GM12878 (cell line): ENCODE results near the gene CLDN34. TPM values are rescaled to one million over a fixed set of nuclear protein-coding genes. Genes with fewer than 3 reads are reported as not detected.

Source experiments
- BHLHE40 ChIP-seq, 2 experiments: fragments of 450-650 bp in 1 of 2; IDR thresholded peaks; 2 replicates each; pipeline ENCODE4 v1.6.1; 2011 to 2017; ENCODE audit warnings: low read depth in 2 of 2, borderline replicate concordance in 1 of 2, improper control_type of control experiment in 1 of 2, low read length in 1 of 2, mild to moderate bottlenecking in 1 of 2
- CBX5 ChIP-seq: sonication (generic); IDR thresholded peaks from 2 replicates; pipeline ENCODE4 v1.6.1; 2016; ENCODE audit warnings: low read depth, moderate library complexity, mild to moderate bottlenecking, inconsistent platforms
- ETV6 ChIP-seq, 2 experiments: fragments of 450-650 bp in 1 of 2; IDR thresholded peaks in 1 of 2; conservative IDR thresholded peaks in 1 of 2; 2 replicates each; pipeline ENCODE4 v1.6.1; 2014; ENCODE audit warnings: antibody characterized with exemption in 1 of 2, borderline replicate concordance in 1 of 2, low read depth in 1 of 2, mild to moderate bottlenecking in 1 of 2, moderate library complexity in 1 of 2
- GATAD2B ChIP-seq: fragments of 450-650 bp; conservative IDR thresholded peaks from 2 replicates; pipeline ENCODE4 v1.6.1; 2017; ENCODE audit warnings: low read depth, mild to moderate bottlenecking, moderate library complexity
- HDAC6 ChIP-seq: fragments of 200-600 bp; sonication (generic); IDR thresholded peaks from one replicate; pipeline ENCODE4 v1.8.0; 2017; ENCODE audit warnings: antibody characterized with exemption; ENCODE audit not compliant: unreplicated experiment
- IKZF2 ChIP-seq, 2 experiments: fragments of 450-650 bp; IDR thresholded peaks; 2 replicates each; pipeline ENCODE4 v1.6.1; 2017; ENCODE audit warnings: mild to moderate bottlenecking in 2 of 2, moderate library complexity in 2 of 2
- JUND ChIP-seq: IDR thresholded peaks from 2 replicates; pipeline ENCODE4 v1.6.1; 2012; ENCODE audit warnings: low read depth, mild to moderate bottlenecking, low read length, improper control_type of control experiment, moderate library complexity
- RELA ChIP-seq: fragments of 450-650 bp; IDR thresholded peaks from 2 replicates; pipeline ENCODE4 v1.8.0; 2014; ENCODE audit warnings: borderline replicate concordance; ENCODE audit not compliant: partially characterized antibody
- ZNF24 ChIP-seq: fragments of 450-650 bp; IDR thresholded peaks from 2 replicates; pipeline ENCODE4 v1.6.1; 2017; ENCODE audit warnings: antibody characterized with exemption, mild to moderate bottlenecking
- ZZZ3 ChIP-seq: IDR thresholded peaks from 2 replicates; pipeline ENCODE4 v1.6.1; 2011; ENCODE audit warnings: low read depth; ENCODE audit not compliant: control insufficient read depth, insufficient read length
- polyA plus RNA-seq, 11 experiments: library from polyadenylated mRNA; depleted of rRNA in 4 of 11; unstranded in 6 of 11; stranded (reverse) in 5 of 11; fragments of >200 nt; fragmentation: Nextera tagmentation in 4 of 11; fragmentation: Illumina TruSeq in 1 of 11; extraction: Ambion mirVana in 4 of 11; extraction: Trizol in 1 of 11; gene quantifications; 1 replicate in 1 of 11; 2 replicates in 10 of 11; pipeline versions ENCODE4 v1.2.1 to v1.2.3, GENCODE V29; 2011 to 2016; ENCODE audit warnings: inconsistent platforms in 2 of 11, missing spikeins in 2 of 11, low read depth in 1 of 11
- total RNA-seq, 4 experiments: library from RNA; depleted of rRNA in 3 of 4; stranded (reverse); fragments of >200 nt in 3 of 4; fragmentation: Illumina TruSeq in 1 of 4; extraction: Trizol in 1 of 4; gene quantifications; 2 replicates each; pipeline versions ENCODE4 v1.2.1 to v1.2.3, GENCODE V29; 2013 to 2021
- TF ChIP-seq, protein P1 (sequence below): fragments of 150-350 bp; IDR thresholded peaks from 2 replicates; pipeline ENCODE4 v1.6.1; 2014; ENCODE audit warnings: mild to moderate bottlenecking, low read depth, low read length
- TF ChIP-seq, protein P2 (sequence below): fragments of 450-650 bp; conservative IDR thresholded peaks from 2 replicates; pipeline ENCODE4 v1.6.1; 2017; ENCODE audit warnings: mild to moderate bottlenecking, moderate library complexity
- TF ChIP-seq, protein P3 (sequence below): fragments of 450-650 bp; IDR thresholded peaks from 2 replicates; pipeline ENCODE4 v1.6.1; 2017; ENCODE audit warnings: borderline replicate concordance
- TF ChIP-seq, protein P4 (sequence below): IDR thresholded peaks from 2 replicates; pipeline ENCODE4 v1.6.1; 2012; ENCODE audit warnings: improper control_type of control experiment, low read depth, low read length; ENCODE audit not compliant: insufficient replicate concordance
- TF ChIP-seq, protein P5 (sequence below): IDR thresholded peaks from 2 replicates; pipeline ENCODE4 v1.6.1; 2012; ENCODE audit warnings: mild to moderate bottlenecking, low read depth, low read length

The CLDN34 gene
- total and polyA plus RNA-seq, 10 of the 15 experiments (the other 5 are each of a cell fraction or from before 2014, with no cell fraction given), result not detected

DNA sequence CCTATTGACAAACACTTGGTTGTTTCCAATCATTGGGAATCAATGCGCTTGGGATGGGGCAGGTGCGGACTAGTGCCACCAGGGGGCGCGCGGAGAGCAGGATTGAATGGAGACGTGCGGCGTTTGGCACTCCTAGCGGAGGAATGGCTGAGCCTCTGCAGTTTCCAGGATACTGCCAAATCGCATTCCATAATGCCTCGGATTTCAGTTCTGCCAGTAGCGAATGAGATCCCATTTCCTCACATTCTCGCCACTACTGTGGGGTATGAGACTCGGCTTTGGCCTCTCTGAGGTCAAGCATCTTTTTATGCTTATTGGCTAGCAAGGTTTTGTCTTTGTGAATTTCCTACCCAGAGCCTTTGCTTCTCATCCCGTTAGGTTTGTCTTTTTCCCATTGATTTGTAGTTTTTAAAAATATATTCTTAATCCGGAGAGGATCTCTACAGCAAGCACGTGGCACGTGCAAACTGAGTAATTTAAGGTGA lies 28.7 kb downstream of the CLDN34 start (continued):
- TF ChIP-seq, protein P1, sequence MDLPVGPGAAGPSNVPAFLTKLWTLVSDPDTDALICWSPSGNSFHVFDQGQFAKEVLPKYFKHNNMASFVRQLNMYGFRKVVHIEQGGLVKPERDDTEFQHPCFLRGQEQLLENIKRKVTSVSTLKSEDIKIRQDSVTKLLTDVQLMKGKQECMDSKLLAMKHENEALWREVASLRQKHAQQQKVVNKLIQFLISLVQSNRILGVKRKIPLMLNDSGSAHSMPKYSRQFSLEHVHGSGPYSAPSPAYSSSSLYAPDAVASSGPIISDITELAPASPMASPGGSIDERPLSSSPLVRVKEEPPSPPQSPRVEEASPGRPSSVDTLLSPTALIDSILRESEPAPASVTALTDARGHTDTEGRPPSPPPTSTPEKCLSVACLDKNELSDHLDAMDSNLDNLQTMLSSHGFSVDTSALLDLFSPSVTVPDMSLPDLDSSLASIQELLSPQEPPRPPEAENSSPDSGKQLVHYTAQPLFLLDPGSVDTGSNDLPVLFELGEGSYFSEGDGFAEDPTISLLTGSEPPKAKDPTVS, result no peak
- TF ChIP-seq, protein P2, sequence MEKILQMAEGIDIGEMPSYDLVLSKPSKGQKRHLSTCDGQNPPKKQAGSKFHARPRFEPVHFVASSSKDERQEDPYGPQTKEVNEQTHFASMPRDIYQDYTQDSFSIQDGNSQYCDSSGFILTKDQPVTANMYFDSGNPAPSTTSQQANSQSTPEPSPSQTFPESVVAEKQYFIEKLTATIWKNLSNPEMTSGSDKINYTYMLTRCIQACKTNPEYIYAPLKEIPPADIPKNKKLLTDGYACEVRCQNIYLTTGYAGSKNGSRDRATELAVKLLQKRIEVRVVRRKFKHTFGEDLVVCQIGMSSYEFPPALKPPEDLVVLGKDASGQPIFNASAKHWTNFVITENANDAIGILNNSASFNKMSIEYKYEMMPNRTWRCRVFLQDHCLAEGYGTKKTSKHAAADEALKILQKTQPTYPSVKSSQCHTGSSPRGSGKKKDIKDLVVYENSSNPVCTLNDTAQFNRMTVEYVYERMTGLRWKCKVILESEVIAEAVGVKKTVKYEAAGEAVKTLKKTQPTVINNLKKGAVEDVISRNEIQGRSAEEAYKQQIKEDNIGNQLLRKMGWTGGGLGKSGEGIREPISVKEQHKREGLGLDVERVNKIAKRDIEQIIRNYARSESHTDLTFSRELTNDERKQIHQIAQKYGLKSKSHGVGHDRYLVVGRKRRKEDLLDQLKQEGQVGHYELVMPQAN, result no peak
- TF ChIP-seq BHLHE40 (IDR thresholded peaks at IDR 0.05; ENCODE audit: borderline replicate concordance in 1 of 2, low read depth in 2 of 2, low read length in 1 of 2) (peak; percentile 13 to 62; a peak in 3 of 4 replicates), RELA (no peak), HDAC6 (no peak), GATAD2B (peak; percentile 30; the same call in 1 of the 2 replicates), ZZZ3 (no peak), JUND (no peak), ETV6 (conservative IDR thresholded peaks at IDR 0.05 in 1 of 2, IDR thresholded peaks at IDR 0.05 in 1 of 2; ENCODE audit: borderline replicate concordance in 1 of 2, low read depth in 1 of 2) (no peak), ZNF24 (0 out of 2 replicates have a peak, but pooled peaks have one; percentile 29), CBX5 (0 out of 2 replicates have a peak, but pooled peaks have one; percentile 25), IKZF2 (IDR thresholded peaks at IDR 0.05) (peak; percentile 80 to 85)
- TF ChIP-seq, protein P3, sequence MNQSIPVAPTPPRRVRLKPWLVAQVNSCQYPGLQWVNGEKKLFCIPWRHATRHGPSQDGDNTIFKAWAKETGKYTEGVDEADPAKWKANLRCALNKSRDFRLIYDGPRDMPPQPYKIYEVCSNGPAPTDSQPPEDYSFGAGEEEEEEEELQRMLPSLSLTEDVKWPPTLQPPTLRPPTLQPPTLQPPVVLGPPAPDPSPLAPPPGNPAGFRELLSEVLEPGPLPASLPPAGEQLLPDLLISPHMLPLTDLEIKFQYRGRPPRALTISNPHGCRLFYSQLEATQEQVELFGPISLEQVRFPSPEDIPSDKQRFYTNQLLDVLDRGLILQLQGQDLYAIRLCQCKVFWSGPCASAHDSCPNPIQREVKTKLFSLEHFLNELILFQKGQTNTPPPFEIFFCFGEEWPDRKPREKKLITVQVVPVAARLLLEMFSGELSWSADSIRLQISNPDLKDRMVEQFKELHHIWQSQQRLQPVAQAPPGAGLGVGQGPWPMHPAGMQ, result no peak
- TF ChIP-seq, protein P4, sequence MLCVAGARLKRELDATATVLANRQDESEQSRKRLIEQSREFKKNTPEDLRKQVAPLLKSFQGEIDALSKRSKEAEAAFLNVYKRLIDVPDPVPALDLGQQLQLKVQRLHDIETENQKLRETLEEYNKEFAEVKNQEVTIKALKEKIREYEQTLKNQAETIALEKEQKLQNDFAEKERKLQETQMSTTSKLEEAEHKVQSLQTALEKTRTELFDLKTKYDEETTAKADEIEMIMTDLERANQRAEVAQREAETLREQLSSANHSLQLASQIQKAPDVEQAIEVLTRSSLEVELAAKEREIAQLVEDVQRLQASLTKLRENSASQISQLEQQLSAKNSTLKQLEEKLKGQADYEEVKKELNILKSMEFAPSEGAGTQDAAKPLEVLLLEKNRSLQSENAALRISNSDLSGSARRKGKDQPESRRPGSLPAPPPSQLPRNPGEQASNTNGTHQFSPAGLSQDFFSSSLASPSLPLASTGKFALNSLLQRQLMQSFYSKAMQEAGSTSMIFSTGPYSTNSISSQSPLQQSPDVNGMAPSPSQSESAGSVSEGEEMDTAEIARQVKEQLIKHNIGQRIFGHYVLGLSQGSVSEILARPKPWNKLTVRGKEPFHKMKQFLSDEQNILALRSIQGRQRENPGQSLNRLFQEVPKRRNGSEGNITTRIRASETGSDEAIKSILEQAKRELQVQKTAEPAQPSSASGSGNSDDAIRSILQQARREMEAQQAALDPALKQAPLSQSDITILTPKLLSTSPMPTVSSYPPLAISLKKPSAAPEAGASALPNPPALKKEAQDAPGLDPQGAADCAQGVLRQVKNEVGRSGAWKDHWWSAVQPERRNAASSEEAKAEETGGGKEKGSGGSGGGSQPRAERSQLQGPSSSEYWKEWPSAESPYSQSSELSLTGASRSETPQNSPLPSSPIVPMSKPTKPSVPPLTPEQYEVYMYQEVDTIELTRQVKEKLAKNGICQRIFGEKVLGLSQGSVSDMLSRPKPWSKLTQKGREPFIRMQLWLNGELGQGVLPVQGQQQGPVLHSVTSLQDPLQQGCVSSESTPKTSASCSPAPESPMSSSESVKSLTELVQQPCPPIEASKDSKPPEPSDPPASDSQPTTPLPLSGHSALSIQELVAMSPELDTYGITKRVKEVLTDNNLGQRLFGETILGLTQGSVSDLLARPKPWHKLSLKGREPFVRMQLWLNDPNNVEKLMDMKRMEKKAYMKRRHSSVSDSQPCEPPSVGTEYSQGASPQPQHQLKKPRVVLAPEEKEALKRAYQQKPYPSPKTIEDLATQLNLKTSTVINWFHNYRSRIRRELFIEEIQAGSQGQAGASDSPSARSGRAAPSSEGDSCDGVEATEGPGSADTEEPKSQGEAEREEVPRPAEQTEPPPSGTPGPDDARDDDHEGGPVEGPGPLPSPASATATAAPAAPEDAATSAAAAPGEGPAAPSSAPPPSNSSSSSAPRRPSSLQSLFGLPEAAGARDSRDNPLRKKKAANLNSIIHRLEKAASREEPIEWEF, result no peak
- TF ChIP-seq, protein P5, sequence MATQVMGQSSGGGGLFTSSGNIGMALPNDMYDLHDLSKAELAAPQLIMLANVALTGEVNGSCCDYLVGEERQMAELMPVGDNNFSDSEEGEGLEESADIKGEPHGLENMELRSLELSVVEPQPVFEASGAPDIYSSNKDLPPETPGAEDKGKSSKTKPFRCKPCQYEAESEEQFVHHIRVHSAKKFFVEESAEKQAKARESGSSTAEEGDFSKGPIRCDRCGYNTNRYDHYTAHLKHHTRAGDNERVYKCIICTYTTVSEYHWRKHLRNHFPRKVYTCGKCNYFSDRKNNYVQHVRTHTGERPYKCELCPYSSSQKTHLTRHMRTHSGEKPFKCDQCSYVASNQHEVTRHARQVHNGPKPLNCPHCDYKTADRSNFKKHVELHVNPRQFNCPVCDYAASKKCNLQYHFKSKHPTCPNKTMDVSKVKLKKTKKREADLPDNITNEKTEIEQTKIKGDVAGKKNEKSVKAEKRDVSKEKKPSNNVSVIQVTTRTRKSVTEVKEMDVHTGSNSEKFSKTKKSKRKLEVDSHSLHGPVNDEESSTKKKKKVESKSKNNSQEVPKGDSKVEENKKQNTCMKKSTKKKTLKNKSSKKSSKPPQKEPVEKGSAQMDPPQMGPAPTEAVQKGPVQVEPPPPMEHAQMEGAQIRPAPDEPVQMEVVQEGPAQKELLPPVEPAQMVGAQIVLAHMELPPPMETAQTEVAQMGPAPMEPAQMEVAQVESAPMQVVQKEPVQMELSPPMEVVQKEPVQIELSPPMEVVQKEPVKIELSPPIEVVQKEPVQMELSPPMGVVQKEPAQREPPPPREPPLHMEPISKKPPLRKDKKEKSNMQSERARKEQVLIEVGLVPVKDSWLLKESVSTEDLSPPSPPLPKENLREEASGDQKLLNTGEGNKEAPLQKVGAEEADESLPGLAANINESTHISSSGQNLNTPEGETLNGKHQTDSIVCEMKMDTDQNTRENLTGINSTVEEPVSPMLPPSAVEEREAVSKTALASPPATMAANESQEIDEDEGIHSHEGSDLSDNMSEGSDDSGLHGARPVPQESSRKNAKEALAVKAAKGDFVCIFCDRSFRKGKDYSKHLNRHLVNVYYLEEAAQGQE, result no peak
